Keratinocyte (primary cell): ENCODE results near the gene EPHA6.

Source experiments
- EZH2 ChIP-seq: IDR thresholded peaks from one replicate; pipeline ENCODE4 v1.6.1; 2012; ENCODE audit warnings: inconsistent platforms, mild to moderate bottlenecking, low read length, moderate library complexity
- TF ChIP-seq, protein P1 (sequence below), 3 experiments: IDR thresholded peaks in 1 of 3; conservative IDR thresholded peaks in 1 of 3; optimal IDR thresholded peaks in 1 of 3; 2 replicates in 2 of 3; 3 replicates in 1 of 3; pipeline versions ENCODE3 to v1.5.1; 2011; ENCODE audit warnings: low read length in 3 of 3, mild to moderate bottlenecking in 3 of 3, moderate library complexity in 2 of 3, control low read depth in 1 of 3, inconsistent platforms in 1 of 3; ENCODE audit not compliant: insufficient read depth in 2 of 3; ENCODE audit errors: extremely low read depth in 1 of 3

DNA sequence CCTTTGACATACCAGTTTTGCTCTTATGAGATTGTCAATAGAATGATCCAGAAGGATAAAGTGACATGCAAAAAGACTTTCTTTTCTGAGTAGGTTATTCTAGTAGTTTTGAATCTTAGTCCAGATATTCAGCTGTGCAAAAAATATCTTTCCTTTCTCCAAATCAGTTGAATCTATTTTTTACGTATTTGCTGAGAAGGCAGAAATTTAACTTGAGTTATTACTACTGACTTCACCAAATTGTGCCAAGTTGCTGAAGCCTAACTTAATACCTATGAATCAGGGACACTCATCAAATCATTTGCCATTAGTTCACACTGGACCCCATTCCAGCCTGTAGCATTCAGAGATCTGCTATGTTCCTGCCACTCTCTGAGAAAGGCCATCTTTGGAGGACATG is 215.6 kb downstream of the EPHA6 start:
- TF ChIP-seq, protein P1, sequence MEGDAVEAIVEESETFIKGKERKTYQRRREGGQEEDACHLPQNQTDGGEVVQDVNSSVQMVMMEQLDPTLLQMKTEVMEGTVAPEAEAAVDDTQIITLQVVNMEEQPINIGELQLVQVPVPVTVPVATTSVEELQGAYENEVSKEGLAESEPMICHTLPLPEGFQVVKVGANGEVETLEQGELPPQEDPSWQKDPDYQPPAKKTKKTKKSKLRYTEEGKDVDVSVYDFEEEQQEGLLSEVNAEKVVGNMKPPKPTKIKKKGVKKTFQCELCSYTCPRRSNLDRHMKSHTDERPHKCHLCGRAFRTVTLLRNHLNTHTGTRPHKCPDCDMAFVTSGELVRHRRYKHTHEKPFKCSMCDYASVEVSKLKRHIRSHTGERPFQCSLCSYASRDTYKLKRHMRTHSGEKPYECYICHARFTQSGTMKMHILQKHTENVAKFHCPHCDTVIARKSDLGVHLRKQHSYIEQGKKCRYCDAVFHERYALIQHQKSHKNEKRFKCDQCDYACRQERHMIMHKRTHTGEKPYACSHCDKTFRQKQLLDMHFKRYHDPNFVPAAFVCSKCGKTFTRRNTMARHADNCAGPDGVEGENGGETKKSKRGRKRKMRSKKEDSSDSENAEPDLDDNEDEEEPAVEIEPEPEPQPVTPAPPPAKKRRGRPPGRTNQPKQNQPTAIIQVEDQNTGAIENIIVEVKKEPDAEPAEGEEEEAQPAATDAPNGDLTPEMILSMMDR (optimal IDR thresholded peaks at IDR 0.05 in 1 of 3, IDR thresholded peaks at IDR 0.05 in 1 of 3, conservative IDR thresholded peaks at IDR 0.05 in 1 of 3; ENCODE audit: extremely low read depth in 1 of 3, insufficient read depth in 2 of 3, low read length in 3 of 3), result no peak
- no peak for TF ChIP-seq EZH2
